Ovary (tissue), 9 donors: ENCODE results near the gene TMEM8B. TPM values are rescaled to one million over a fixed set of nuclear protein-coding genes. Genes with fewer than 3 reads are reported as not detected.
A peak's percentile ranks its signal among the peaks of the same experiment; 100 is the strongest.
"Not testable (repeated sequence)": the region's sequence is repeated elsewhere in the genome, so short reads cannot be mapped to it uniquely, and the experiment has no call there.

Experiments
- DNase-seq, 5 donors: peaks; one replicate each; pipeline ENCODE4 v3.0.0-alpha.2; 2019 to 2020
- H3K27ac ChIP-seq, 2 donors: fragments of 200-600 bp; one replicate each; pipeline versions ENCODE4 v1.5.1 to v1.8.0; 2019 to 2022
- H3K27me3 ChIP-seq: fragments of 200-600 bp; one replicate; pipeline ENCODE4 v1.8.0; 2022
- H3K36me3 ChIP-seq: fragments of 200-600 bp; sonication (generic); one replicate; pipeline ENCODE4 v1.5.1; 2019
- H3K4me1 ChIP-seq: one replicate; pipeline ENCODE4 v1.8.1; 2013; ENCODE audit warnings: mild to moderate bottlenecking, moderate library complexity; ENCODE audit not compliant: insufficient read depth
- H3K4me3 ChIP-seq: fragments of 200-600 bp; sonication (generic); one replicate; pipeline ENCODE4 v1.5.1; 2017
- H3K9me3 ChIP-seq, 2 donors: fragments of 200-600 bp in 1 of 2; sonication (generic) in 1 of 2; one replicate each; pipeline versions ENCODE4 v1.5.1 to v1.8.1; 2013 to 2019; ENCODE audit warnings: mild to moderate bottlenecking in 1 of 2, moderate library complexity in 1 of 2
- EP300 ChIP-seq: sonication (generic); formaldehyde crosslinking; IDR thresholded peaks from one replicate; pipeline ENCODE4 v1.6.1; 2017; ENCODE audit warnings: antibody characterized with exemption
- POLR2A ChIP-seq: fragments of 450-650 bp; IDR thresholded peaks from one replicate; pipeline ENCODE4 v1.6.1; 2017; ENCODE audit warnings: antibody characterized with exemption, mild to moderate bottlenecking, moderate library complexity
- WGBS, 3 donors: extraction: QIAGEN DNeasy Blood & Tissue Kit in 1 of 3; methylation state at CpG; one replicate each; pipeline versions ENCODE4 v1.1.5 to v1.1.7; 2013 to 2017; 5-methylcytosine and 5-hydroxymethylcytosine counted together
- intact Hi-C, 4 donors: fragments of 100-400 bp; cut with DNase I; formaldehyde crosslinking; loops; one replicate each; pipeline versions ENCODE4 v1.11.0 to v1.15.1; 2022 to 2023
- polyA plus RNA-seq, 2 donors: library from polyadenylated mRNA; stranded (reverse); fragments of 200-250 nt in 1 of 2; fragments of 350-450 nt in 1 of 2; fragmentation: Illumina TruSeq in 1 of 2; extraction: RNeasy Lipid Tissue Mini Kit (QIAGEN cat#74804) in 1 of 2; gene quantifications; one replicate each; pipeline ENCODE4 v1.2.3, GENCODE V29; 2013 to 2014
- total RNA-seq, 7 donors: library from RNA; depleted of rRNA in 2 of 7; stranded (reverse); fragments of >200 nt in 2 of 7; fragmentation: NEBNext Ultra II Directional in 3 of 7; extraction: Animal tissue kit (Norgen Biotek cat#: 25700) in 3 of 7; gene quantifications; one replicate each; pipeline versions ENCODE4 v1.1.0 to v1.2.4, GENCODE V29; 2016 to 2023
- TF ChIP-seq, protein P1 (sequence below), 3 donors: fragments of 450-650 bp in 2 of 3; fragments of 200-600 bp in 1 of 3; IDR thresholded peaks; one replicate each; pipeline versions ENCODE4 v1.5.1 to v1.8.0; 2016 to 2022; ENCODE audit warnings: antibody characterized with exemption in 3 of 3, mild to moderate bottlenecking in 1 of 3
- donor health status: DM: no; HTN: no; CAD: no; lungs with moderate emphysema.
- donor health status: DM: no; HTN: no; CAD: no.
- donor health status: Bipolar disorder and iron deficiency.
- donor health status: DM: yes; HTN: yes; CAD: no.
- donor health status: DM: no; HTN: no; CAD: no.
- donor health status: DM: yes; HTN: yes; CAD: no.

TMEM8B gene
- total and polyA plus RNA-seq, 9 donors: 11.2 to 42.8 (median 33.7) TPM

GRCh38 chr9:35910613-35911359 lies 81.8 kb downstream of the TMEM8B start:
- H3K27ac ChIP-seq: no peak overlapping the region
- 60 to 72% (median 71%) methylated on average over 14 of the region's 14 CpGs for WGBS, 3 donors
- TF ChIP-seq EP300: no peak
- no peak for TF ChIP-seq POLR2A
- TF ChIP-seq, protein P1, sequence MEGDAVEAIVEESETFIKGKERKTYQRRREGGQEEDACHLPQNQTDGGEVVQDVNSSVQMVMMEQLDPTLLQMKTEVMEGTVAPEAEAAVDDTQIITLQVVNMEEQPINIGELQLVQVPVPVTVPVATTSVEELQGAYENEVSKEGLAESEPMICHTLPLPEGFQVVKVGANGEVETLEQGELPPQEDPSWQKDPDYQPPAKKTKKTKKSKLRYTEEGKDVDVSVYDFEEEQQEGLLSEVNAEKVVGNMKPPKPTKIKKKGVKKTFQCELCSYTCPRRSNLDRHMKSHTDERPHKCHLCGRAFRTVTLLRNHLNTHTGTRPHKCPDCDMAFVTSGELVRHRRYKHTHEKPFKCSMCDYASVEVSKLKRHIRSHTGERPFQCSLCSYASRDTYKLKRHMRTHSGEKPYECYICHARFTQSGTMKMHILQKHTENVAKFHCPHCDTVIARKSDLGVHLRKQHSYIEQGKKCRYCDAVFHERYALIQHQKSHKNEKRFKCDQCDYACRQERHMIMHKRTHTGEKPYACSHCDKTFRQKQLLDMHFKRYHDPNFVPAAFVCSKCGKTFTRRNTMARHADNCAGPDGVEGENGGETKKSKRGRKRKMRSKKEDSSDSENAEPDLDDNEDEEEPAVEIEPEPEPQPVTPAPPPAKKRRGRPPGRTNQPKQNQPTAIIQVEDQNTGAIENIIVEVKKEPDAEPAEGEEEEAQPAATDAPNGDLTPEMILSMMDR (IDR thresholded peaks at IDR 0.05): no peak
- no peak for DNase-seq
- peaks cover 37% of the 10 kb centered on the region for H3K4me1 ChIP-seq
- no peaks in the 10 kb centered on the region for H3K9me3 ChIP-seq
- H3K36me3 ChIP-seq: no peaks in the 10 kb centered on the region
- intact Hi-C loops: no loop called here
- H3K4me3 ChIP-seq: no peak overlapping the region
- no peaks in the 10 kb centered on the region for H3K27me3 ChIP-seq

- no peak for DNase-seq
- Histone ChIP-seq H3K27me3 (no peaks in the 10 kb centered on the region), H3K9me3 (no peaks in the 10 kb centered on the region), H3K27ac (no peak overlapping the region), H3K4me1 (peaks cover 28% of the 10 kb centered on the region), H3K36me3 (no peaks in the 10 kb centered on the region), H3K4me3 (no peak overlapping the region)
- no peak for TF ChIP-seq EP300
- TF ChIP-seq, protein P1 (IDR thresholded peaks at IDR 0.05): no peak
- TF ChIP-seq POLR2A: no peak
- 80 to 86% (median 86%) methylated on average over 10 of the region's 10 CpGs for WGBS, 3 donors
- intact Hi-C loops: no loop called here
Measured at GRCh38 chr9:35911690-35912089, 82.7 kb downstream of the TMEM8B start.

DNA sequence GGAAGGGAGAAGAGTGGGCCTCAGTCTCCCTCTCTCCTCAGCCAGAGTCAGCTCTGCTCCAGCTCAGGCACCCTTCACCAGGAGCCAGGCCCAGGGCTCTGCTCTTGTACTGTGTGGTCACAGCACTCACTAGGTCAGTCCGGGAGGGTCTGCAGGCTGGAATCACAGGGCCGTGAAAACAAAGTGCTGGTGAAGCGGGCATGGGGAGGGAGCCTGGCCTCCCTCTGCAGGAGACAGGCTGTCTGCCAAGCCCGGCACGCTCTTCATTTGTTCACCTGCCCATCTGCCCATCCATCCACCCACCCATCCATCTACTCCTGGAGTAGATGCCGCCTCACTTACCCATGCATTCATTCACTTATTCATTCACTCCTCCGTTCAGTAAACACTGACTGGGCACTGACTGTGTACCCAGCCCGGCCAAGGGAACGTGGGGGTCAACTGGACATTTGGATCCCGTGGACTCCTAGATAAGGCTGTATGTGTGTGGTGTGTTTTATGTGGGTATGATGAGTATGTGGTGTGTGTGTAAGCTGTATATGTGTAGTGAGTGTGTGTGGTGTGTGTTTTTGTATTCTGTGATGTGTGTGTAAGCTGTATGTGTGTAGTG lies 83.9 kb downstream of the TMEM8B start:
- Histone ChIP-seq H3K36me3 (no peaks in the 10 kb centered on the region), H3K27ac (no peak overlapping the region), H3K4me3 (no peak overlapping the region), H3K4me1 (peaks cover 19% of the 10 kb centered on the region), H3K27me3 (no peaks in the 10 kb centered on the region), H3K9me3 (no peaks in the 10 kb centered on the region)
- 76 to 80% (median 78%) methylated on average over 10 of the region's 10 CpGs for WGBS, 3 donors
- DNase-seq: no peak
- intact Hi-C loops: no loop called here
- no peak for TF ChIP-seq POLR2A
- TF ChIP-seq, protein P1 (IDR thresholded peaks at IDR 0.05): no peak
- TF ChIP-seq EP300: no peak

DNA sequence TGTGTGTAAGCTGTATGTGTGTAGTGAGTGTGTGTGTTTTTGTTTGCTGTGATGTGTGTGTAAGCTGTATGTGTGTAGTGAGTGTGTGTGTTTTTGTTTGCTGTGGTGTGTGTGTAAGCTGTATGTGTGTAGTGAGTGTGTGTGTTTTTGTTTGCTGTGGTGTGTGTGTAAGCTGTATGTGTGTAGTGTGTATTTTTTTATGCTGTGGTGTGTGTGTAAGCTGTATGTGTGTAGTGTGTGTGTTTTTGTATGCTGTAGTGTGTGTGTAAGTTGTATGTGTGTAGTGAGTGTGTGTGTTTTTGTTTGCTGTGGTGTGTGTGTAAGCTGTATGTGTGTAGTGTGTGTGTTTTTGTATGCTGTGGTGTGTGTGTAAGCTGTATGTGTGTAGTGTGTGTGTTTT lies 84.4 kb downstream of the TMEM8B start:
- H3K4me1 ChIP-seq: peaks cover 17% of the 10 kb centered on the region
- H3K4me3 ChIP-seq, H3K27ac ChIP-seq, intact Hi-C loops, DNase-seq, H3K27me3 ChIP-seq, H3K9me3 ChIP-seq, H3K36me3 ChIP-seq: not testable (repeated sequence)

- no peak overlapping the region for H3K4me3 ChIP-seq
- TF ChIP-seq, protein P1 (IDR thresholded peaks at IDR 0.05): no peak
- no peaks in the 10 kb centered on the region for H3K36me3 ChIP-seq
- intact Hi-C loops: no loop called here
- no peak overlapping the region for H3K27ac ChIP-seq
- DNase-seq: peak in 4 of 5 donors; percentile 37 to 57 (median 44)
- H3K9me3 ChIP-seq: no peaks in the 10 kb centered on the region
- H3K27me3 ChIP-seq: no peaks in the 10 kb centered on the region
- 20 to 25% (median 23%) methylated on average over 9 of the region's 9 CpGs for WGBS, 3 donors
- peaks cover 9% of the 10 kb centered on the region for H3K4me1 ChIP-seq
Measured at GRCh38 chr9:35914301-35914807, 85.3 kb downstream of the TMEM8B start.
